NCI-H1694 (cell line): ENCODE results near the gene ZCCHC14.
"Not testable (repeated sequence)": the region's sequence is repeated elsewhere in the genome, so short reads cannot be mapped to it uniquely, and the experiment has no call there.

Experiments used
- DNase-seq: peaks from one replicate; lab custom pipeline; 2025; lab: John Stamatoyannopoulos, UW

The ZCCHC14 gene

DNA sequence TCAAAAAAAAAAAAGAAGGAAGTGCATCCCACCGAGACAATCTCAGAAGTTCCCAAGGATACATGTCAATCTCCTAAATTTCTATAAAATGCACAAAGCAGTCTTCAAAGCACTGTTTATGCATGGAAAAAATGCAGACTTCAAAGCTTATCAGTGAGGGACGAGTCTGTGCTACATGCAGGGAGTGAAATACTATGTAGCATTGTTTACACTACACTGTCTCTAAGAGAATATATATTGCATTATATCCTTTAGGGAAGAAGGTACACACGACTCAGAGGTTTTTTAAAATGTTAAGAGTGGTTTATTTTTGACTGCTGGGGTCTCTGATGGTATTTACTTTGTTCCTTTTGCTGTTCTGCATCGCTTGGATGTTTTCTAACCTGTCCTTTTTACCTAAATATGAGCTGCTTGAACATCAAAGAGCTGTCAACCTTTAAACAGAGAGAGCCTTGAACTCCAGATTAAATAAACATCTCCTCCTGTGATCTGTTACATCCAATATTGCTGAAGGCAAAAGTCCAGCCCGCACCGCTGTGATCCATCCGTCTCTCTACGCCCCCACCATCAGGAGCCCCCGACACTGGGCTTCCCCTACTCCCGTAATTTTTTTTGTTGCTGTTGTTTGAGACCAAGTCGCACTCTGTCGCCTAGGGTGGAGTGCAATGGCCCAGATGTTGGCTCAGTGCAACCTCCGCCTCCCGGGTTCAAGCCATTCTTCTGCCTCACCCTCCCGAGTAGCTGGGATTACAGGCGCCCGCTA is 110.6 kb downstream of the ZCCHC14 start:
- no peak for DNase-seq

DNA sequence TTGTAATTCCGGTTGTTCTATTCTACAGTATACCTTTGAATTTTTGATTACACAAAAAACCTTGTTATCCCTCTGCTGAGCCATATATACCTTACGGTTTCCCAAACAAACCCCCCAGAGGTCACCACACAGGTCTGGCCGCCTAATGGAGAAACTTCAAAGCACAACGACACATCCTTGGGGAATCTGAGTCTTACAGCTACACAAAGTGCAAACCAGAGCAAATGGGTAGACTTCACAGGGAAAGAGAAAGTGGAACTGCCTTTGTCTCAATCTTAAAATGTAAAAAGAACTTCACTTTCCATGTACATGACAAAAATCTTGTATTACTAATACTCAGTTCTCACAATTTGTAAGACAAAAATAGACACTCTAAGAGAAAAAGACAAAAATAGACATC is 111.9 kb downstream of the ZCCHC14 start:
- no peak for DNase-seq

DNA sequence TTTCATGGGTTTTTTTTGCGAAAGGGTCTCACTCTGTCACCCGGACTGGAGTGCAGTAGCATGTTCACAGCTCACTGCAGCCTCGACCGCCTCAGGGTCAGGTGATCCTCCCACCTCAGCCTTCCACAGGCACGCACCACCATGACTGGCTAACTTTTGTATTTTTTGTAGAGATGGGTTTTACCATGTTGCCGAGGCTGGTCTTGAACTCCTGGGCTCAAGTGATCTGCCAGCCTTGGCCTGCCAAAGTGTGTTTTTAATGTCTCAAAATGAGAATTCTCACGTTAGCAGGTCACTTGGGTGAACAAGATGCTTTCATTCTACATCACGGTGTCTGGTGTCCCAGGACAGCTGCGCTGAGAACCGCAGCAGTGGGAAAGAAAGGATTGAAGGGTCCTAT is 112.4 kb downstream of the ZCCHC14 start:
- no peak for DNase-seq

DNA sequence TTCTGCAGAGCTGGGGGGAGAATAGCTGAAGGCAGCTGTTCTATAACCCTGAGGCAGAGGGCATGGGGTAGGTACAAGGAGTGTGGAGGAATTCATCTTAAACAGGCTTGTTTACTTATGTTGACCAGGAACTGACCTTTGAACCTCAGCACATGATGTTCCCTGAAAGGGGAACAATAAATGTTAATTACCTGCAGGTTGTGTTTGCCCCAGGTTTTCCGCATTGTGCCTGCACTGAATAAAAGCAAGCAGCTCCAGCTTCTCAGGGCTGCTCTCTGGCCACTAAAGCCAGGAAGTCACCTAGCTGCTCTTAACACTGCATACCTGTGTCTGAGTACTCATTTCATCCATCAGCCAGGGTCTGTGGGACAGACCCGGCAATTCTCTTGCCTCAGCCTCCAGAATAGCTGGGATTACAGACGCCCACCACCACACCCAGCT is 113.5 kb downstream of the ZCCHC14 start:
- DNase-seq, result not testable (repeated sequence)

DNA sequence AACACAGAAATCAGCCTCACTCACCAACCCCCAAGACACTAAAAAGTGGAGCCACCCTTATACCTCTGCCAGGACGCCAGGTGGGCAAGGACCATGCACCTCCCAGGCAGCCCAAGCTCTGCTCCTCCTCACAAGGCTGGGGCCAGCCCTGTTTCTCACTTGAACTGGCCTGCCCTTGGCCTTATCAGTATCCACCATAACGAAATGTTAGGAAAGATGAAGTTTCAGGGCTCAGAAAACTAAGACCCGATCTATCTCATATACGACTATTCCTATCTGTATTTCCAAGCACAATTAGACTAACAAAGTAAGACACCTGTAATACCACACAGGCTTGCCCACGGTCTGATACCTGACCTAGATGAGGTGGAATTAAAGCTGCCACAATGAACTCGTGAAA is 116.2 kb downstream of the ZCCHC14 start:
- DNase-seq, result no peak

DNA sequence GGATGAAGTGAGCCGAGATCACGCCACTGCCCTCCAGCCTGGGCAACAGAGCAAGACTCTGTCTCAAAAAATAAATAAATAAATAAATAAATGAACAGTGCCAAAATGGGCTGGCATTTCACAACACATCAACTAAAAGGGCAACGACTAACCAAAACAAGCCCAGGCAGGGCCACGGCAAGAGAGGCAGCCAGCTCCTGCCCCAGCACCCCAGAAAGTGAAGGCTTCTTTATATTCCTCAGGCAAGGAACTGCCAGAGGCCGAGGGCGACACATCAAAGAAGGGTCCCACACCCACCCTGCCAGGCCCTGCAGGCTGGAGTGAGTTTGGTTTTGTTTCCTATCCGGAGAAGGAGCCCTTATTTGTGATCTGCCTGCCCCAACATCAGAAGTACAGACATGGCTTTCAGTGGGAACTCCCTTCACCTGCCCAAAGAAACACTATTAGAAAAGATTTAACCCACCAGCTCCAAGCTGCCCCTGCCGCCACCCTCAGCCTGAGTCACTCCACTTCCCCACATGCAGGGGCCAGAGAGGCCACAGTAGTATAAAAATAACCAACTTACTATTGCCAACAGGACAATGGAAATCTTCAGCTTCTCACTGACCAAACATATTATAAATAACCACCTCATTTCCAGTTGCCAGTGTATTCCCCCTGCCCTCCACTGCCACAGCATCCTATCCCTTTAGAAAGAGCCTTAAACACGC is 117.2 kb downstream of the ZCCHC14 start:
- no peak for DNase-seq

- DNase-seq, result no peak
Measured at GRCh38 chr16:87374313-87374712, 118.5 kb downstream of the ZCCHC14 start.

GRCh38 chr16:87372305-87372704 is 120.5 kb downstream of the ZCCHC14 start:
- DNase-seq, result no peak

DNA sequence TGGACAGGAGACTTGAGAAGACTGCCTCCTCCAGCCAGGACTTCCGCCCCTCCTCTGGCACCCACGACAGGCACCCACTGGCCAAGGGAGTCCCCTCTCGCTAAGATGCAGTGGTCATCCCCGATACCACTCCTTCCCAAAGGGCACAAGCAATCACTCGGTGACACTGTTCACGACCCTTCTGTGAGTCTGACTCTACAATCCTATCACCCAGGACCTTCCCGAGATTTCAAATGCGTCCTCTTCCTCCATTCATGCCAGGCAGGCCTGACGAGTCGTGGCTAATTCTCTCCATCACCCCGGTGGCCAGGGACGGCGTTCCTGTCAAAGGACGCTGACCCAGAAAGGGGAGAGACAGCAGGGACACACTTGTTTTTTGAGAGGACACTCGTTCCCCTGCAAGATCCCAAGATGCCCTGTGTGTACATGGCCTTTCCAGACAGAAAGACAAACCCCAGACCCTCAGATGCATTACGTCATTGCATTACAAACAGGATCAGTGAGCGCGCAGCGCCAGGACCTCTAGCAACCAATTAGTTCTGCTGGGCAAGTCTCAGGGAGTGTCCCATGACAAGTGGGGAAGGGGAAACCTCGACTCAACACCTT is 121.5 kb downstream of the ZCCHC14 start:
- no peak for DNase-seq

DNA sequence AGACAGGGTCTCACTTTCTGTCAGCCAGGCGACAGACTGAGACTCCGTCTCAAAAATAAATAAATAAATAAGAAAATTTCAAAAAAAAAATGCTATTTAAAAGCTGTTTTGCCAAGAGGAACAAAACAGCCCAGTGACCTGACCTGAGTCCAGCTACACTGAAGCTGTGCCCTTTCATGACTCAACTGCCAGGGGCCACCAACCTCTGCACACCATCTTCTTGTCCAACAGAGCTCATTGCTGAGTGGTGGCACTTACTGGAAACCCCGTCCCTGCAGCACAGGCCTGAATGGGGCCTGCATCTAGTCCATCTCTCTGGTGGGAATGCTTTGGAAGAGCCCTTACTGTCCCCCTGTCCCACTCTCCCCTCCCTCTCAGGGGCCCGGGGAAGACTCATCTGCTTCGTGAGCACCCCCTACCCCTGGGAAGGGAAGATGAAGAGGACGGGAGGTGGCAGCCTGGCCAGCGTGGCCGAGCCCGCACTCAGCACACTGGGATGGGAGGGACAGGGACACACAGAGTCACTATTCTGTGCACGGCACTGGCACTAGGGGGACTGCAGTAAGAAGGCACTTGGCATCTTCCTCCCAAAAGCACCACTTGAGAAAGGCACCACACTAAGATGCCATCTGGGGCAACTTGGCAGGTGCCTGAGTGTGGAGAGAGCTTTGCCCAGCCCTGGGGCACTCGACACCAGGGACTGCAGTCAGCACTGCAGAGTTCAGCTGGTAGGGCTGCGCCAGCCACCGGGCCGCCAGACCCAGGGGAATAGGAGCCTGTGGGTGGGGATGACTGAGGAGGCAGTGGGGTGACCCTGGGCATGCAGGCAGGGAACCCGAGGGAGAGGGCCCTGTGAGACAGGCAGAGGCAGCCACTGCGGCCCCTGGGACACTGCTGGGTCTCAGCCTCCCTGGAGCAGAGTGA is 122.8 kb downstream of the ZCCHC14 start:
- no peak for DNase-seq

GRCh38 chr16:87369117-87369765 is 123.6 kb downstream of the ZCCHC14 start:
- no peak for DNase-seq

- DNase-seq, result no peak
Measured at GRCh38 chr16:87368029-87368770, 124.6 kb downstream of the ZCCHC14 start.

- DNase-seq, result no peak
Measured at GRCh38 chr16:87367529-87367928, 125.3 kb downstream of the ZCCHC14 start.

GRCh38 chr16:87366930-87367329 is 125.9 kb downstream of the ZCCHC14 start:
- DNase-seq, result no peak

- no peak for DNase-seq
Measured at GRCh38 chr16:87366288-87366687, 126.5 kb downstream of the ZCCHC14 start.

DNA sequence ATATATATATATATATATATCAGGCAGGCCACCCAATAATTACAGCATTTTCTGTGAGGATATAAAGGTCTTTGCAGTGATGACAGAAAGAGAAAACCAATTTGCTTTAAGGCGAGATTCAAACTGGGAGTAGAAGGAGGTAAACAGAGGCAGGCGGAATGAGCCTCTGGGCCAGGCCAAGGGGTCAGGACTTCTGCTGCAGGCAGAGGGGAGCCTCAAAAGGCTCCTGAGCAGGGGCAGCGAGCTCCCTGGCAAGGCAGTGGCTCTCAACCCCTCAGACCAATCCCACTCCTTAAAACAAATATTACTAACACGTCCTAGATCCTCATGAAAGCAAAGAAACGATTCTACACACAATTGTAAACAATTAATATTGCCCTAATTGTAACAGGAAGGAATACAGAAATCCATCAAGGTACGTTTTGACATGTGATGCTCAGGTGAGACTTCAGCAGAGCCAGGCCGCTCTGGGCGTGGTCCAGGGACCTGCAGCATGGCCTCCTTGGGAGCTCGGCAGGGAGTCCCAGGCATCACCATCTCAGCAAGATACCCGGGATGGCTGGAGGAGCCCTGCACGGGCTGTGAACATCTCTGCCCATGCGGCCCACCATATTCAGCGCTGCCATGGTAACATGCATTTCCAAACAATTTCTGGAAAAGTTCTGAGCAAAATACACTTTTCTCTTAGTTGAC is 127.7 kb downstream of the ZCCHC14 start:
- DNase-seq, result no peak

GRCh38 chr16:87363771-87364455 is 128.9 kb downstream of the ZCCHC14 start:
- DNase-seq, result no peak

- not testable (repeated sequence) for DNase-seq
Measured at GRCh38 chr16:87362828-87363559, 129.8 kb downstream of the ZCCHC14 start.
